DMS79 treated with DMSO at 0.1 percent for 48 hours (cell line): ENCODE data around the gene TXNRD2.
"Not testable (repeated sequence)": the region's sequence is repeated elsewhere in the genome, so short reads cannot be mapped to it uniquely, and the experiment has no call there.

Experiments used
- DNase-seq: peaks from one replicate; lab custom pipeline; 2025; lab: John Stamatoyannopoulos, UW

Gene TXNRD2

DNA sequence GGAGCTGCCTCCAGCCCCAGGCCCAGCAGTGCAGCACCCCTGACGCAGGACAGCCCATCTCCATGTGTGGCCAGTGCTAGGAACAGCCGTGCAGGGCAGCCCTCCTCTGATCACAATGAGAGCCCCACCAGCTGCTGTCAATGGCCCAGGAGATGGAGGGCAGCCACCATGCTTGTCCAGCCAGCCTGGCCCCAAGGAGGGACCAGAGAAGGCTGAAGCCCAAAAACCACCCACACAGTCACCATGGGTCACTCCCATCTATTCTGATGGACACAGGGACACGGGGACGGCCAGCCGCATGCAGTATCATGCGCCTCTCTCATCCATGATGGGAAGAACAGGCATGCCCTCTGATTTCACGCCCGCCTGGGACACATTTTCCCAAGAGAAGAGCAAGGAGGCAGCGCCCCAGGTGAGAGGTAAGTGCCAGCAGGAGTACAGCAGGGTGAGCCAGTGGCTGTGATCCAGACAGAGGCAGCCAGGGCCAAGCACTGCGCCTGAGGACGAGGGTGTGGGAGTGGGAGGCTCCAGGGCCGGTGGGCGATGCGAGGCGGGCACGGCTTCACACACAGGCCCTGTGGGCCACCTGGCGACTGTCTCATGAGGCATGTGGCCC lies 53.4 kb downstream of the TXNRD2 start:
- DNase-seq: no peak

DNA sequence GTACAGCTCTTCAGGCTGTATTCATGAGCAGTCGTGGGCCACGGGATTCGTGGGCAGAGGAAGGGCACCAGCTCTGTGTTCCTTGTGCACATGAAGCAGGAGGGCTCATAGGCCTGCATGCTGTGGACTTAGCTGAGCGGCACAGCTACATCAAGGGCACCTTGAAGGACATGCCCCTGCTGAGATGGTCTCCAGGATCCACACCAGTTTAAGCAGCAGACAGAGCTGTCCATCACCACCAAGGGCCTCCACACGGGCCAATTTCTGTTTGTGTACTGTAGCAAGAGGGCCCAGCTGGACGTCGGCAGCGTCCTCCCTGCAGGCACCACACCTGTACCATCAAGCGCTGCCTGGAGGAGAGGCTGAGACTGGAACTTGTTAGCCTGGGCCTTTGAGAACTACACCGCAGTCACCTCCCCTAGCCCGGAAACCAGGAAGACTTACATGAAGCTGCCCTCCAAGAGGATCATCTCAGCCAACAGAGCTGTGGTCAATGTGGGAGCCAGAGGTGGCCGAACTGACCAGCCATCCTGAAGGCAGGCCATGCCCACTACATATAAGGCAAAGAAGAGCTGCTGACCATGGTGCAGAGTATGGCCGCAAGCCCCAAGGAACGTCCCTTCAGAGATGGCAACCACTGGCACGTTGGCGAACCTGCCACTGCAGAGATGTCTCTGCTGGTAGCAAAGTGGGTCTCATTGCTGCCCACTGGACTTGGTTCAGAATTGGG lies 54.2 kb downstream of the TXNRD2 start:
- DNase-seq: no peak

DNA sequence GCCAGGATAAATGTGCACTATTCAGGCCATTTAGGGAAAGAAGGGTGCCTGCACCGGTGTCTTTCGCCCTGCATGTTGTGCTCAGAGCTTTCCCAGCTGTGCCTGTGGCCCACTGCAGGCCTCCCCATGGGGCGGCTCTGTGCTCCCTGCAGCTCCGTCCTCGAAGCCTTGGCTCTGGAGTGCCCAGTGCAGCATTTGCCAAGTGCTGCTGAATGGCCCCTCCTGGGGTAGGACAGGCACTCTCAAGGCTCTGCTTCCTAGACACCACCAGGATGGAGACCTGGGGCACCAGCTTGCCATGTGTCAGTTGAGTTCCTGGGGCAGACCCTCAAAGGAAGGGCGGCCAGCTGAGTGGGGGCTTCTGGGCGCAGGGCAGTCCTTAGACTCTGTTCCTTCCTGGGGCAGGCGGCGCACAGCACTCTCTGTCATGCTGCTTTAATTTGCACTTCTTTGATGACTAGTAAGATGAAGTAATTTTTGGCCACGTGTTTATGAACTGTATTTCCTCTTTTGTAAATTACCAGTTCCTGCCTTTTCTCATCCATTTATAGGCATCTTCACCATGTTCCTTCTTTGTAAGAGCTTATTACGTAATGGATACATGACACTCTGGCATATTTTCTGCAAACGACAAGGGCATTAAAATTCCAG lies 54.9 kb downstream of the TXNRD2 start:
- no peak for DNase-seq

DNA sequence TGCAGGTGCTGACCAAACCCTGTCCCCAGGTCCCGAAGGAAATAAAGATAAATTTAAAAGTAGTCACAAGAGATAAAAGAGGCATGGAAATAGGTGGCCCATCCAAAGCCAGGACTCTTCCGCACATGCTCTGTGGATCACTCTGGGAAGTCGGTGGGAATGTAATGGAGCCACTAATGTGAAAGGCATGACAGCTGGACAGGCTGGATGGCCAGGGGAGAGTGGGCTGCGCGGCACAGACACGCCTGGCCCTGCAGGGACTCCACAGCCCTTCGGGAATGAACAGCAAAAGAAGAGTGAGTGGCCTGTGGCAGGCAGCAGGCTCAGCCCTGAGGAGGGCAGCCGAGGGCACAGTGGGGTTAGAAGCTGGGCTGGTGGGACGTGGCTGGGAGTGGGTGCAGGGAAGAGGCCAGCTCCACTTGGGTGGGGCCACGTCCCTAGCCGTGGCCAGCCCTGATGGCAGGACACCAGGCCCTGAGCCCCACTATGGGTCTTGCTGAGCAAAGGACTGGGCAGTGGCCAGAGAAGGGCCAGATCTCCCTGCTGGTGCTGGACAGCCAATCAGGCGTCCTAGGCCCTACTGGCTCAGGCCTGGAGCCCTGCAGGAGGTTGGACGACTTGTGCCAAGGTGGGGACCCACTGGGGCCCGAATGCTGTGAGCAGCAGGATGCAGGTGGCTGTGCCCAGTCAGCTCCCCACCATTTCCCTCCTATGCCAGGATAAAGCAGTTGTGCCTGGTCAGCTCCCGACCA lies 55.6 kb downstream of the TXNRD2 start:
- no peak for DNase-seq

DNA sequence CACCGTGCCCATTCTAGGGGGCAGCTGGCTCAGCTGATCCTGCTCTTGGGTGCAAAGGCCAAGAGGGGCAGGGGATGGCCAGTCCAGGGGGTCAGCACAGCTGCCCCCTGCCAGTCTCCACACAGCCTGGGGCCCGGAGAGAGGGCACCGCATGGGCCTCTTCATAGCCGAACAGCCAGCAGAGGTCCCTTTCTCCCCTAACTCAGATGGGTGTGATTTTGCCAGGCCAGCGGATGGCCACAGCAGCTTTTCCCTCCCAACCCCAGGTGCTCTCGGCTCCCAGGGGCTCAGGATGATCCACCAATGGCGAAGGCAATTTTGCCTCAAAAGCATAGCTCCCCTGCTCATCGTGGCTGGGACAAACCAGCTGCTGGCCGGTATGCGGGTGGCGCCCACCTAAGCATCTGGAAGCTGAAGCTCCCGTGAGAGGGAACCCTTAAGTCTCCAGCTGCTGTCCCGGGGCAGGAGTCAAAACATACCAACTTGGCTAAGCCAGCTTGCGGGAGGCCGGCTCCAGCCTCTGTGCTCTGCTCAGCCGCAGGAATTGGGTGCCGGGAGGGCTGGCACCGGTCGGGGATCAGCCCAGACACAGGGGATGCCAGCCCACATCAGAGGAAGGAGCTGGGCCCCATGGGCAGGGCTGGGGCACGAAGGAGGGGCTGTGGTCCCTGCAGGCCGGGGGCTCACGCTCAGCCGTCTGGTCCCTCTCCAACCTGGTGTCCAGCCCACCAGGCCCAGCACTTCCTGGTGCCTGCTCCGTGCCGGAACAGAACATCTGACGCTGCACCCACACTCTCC lies 56.5 kb downstream of the TXNRD2 start:
- DNase-seq: no peak

DNA sequence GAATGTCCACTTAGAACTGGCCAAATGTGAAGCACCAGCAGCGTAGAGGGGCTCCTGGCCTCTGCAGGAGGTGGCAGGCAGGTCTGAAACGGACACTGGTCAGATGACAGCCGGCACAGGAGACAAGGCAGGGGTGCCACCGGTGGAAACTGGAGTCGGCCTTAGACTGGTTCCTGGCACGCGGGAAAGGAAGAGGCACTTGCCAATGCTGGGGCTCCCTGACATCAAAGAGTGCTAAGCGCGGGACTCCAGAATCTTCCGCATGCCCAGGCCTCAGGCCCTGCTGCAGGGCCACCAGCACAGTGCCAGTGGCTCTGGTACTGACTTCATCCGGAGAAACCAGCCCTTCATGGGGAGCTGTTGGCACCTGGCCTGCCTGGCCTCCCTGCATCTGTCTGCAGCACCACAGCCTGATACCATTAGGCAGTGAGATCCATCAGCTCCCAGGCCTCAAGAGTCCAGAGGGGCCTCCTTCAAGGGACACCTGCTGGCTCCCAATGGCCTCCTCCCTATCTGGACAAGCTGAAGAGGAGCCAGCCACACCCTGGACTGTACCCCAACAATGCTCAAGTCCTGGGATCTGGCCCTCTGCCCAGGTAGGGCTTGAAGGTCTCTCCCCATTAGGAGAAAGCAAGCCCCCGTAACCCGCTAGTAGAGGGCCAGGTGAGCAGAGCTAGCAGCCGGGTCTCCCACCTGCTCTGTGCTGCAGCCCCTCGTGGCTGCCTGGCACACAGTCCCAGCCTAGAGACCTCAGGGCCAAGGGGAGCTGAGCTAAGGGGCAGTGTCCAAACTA lies 57.3 kb downstream of the TXNRD2 start:
- DNase-seq: peak; percentile 36

DNA sequence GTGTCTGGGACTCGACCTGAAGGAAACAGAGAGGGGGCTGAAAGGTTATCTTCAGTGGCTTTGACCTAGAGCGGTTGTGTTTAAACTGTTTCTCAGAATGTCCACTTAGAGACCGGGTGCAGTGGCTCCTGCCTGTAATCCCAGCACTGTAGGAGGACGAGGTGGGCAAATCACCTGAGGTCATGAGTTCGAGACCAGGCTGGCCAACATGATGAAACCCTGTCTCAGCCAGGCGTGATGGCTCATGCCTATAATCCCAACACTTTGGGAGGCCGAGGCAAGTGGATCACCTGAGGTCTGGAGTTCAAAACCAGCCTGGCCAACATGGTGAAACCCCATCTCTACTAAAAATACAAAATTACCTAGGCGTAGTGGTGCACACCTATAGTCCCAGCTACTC lies 58.2 kb downstream of the TXNRD2 start:
- not testable (repeated sequence) for DNase-seq

DNA sequence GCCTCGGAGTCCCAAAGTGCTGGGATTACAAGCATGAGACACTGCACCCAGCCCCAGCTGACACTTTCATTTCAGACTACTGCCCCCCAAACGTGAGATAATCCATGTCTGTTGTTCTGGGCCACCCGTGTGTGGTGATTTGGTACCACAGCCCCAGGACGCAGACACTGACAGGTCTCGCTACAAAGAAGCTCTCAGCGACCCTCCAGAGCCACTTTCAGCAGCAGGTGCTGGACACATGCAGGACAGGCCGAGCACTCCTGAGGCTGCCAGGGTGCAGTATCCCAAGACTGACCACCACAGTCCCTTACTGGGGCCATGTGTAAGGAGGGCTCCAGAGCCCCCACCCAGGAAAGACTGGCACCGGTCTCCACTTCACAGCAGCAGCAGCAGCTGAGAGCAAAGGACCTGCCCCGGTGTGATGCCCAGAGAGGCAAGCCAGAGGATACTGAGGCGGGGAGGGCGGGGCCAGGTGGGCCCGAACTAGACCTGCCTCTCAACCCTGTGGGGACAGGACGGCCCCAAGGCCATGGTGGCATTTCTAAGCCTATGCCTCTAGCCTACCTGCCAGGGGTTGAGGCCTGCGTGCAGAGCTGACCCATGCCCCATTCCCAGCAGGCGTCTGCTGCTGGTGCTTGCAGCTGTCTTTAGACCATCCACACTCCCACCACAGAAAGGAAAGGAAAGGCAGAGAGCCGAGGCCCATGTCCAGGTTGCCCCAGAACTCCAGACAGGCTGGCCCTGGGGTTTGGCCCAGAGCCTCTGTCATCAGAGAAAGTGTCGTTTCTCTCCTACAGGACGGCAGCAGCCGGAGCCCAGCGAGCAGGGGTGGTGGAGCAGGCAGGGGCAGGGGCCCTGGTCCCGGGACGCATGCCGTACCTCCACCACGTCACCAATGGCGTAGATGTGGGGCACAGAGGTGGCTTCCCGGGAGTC lies 58.9 kb downstream of the TXNRD2 start:
- no peak for DNase-seq

DNA sequence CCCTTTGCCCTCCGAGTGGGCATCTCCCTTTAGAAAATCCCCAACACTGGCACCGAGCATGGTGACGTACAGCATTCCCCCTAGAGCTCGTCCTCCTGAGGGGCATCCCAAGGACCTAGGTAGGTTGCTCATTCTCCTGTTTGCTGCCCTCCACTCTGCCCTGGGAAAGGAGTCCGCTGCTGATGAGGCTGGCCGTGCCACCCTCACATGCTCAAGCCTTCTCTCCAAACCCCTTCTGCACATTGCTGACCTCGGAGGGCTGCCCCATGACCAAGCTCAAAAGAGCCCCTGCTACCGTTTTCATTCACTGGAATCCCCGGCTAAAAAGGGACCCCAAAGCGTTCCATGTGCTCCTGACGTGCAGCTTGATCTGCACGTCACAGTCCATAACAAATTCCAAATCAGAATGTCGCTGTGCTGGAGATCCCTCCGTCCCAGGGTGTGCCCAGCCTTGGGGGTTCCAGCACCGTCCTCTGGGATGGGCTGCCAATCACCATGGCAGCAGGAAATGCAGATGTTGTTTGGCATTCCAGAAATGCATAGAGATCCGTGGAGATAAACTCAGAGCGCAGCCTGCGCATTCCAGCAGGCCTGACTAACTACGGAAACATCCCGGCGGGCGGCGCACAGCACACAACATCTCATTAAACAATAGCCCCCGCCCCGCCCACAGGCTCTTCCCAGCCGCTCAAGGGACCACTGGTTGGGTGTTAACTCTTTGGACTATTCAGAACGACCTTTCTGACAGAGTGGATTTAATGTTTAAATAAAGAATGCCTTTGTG lies 60.6 kb downstream of the TXNRD2 start:
- DNase-seq: no peak

DNA sequence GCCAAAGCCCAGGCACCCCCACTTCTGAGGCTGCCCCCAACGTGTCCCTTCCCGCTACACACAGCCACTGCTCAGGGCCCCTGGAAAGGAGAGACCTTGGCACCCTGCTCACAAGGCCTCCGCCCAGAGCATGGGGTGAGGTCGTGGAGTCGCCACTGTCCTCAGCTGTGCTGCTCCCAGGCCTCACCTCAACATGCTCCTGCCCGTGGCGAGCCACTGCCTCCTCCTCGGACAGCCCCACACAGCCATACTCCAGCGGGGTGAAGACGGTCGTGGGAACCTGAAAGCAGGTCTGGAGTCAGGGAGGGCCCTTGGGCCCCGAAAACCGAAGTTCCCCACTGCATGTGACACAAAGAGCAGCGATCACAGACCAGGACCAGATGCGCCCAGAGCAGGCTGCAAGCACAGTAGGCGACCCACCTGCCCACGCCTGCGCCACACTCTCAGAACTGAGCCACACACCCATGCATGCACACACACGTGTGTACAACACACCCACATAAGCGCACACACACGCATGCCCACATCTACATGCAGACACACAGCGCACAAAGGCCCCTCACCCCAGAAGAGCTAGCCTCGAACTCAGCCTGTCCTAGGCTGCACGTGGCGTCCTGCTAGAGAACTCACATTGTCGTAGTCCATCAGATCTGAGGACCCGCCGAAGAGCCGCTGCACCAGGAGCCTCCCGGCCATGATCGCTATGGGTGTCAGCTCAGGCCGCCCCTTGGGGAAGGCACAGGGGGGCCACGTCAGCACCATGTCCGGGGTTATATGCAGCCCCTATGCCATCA lies 61.4 kb downstream of the TXNRD2 start:
- no peak for DNase-seq

DNA sequence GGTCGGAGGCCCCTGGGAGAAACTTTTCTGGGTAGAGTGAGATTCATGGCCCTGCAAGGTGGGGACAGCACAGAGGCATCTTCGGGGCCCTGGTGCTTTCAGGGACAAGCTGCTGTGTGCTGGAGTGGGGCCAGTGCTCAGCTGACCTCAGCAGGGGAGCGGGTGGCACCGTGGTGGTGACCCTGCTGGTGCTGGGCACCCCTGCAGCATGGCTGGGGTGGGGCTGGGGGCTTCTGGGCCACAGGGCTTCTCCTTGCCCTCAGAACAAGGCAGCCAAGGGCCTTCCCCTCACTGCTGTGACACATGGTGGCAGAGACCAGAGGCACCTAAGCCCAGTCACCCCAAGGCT lies 62.0 kb downstream of the TXNRD2 start:
- DNase-seq: no peak

DNA sequence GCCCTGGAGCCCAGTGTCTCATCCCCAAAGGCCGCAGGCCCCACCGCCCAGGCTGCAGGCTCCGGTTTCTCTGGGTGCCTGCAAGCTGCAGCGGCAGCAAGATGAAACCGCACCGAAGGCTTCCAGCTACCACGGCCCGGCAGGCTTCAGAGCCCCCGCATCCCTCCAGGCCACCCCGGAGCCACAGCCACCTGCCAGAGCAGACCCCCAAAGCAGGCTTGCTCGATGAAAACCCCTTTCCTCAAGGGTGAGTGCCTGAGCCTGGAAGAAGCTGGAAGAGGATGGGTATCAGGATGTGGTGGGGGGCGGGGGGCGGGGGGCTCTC lies 62.4 kb downstream of the TXNRD2 start:
- DNase-seq: no peak

DNA sequence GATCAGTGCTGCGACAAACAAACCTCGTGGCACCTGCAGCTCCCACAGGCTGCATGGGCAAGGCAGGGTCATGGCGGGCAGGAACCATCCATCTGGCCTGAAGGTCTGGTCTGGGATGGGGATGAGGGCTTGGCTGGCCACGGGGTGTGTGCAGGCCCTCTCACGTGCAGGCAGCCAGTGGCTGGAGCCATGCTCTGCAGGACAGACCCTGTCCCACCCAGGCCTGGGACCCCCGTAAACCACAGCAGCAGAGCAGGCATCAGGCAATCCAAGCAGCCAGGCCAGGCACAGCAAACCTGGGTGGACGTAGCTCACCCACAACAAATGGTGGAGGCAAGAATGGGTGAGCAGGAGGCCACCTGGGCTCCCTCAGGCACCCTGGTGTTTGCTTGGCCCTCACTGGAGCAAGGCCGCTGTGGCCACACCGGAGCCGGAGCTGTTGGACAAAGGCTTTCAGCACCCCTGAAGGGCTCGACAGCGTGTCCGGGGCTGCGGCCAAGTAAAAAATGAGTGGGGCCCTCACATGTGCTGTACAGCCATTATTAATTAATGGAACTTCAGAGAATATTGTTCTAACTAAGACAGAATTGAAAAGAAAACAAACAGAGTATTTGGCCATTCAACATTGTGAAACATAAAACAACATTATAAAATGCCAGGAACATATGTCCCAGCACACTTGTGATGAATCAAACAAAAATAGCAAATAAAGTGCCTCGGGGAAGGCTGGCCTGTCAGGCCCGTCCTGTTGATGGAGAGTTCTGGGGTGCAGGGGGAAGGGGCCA lies 63.0 kb downstream of the TXNRD2 start:
- DNase-seq: no peak

DNA sequence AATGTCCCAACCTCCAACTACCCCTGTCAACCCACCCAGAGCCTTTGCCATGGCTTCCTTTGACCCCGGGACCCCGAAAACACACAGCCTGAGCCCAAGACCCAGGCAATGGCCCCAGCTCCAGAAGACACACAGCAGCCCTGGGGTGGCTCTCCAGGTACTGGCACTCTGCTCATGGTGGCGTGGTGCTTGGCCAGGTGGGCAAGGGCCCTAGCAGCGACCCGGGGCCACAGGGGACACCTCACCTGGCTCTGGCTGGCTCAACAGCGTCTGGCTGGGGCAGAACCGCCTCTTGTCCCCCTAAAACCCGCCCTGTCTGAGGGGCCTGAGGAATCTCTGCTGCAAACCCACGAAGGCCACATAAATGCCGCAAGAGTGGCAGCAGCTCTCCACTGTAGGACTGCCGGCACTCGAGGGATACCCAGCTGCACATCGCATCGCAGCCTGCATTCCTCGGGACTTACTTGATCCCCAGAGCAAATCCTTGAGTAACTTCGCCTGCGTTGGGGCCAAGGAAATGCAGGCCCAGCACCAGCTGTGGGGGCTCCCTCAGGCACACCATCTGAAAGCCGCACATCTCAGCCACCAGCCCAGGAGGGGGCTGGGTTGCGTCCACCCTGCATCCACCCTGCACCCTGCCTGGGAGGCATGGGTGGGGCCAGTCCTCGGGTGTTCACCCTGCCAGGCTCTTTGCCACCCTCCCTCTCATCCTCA lies 63.8 kb downstream of the TXNRD2 start:
- no peak for DNase-seq

DNA sequence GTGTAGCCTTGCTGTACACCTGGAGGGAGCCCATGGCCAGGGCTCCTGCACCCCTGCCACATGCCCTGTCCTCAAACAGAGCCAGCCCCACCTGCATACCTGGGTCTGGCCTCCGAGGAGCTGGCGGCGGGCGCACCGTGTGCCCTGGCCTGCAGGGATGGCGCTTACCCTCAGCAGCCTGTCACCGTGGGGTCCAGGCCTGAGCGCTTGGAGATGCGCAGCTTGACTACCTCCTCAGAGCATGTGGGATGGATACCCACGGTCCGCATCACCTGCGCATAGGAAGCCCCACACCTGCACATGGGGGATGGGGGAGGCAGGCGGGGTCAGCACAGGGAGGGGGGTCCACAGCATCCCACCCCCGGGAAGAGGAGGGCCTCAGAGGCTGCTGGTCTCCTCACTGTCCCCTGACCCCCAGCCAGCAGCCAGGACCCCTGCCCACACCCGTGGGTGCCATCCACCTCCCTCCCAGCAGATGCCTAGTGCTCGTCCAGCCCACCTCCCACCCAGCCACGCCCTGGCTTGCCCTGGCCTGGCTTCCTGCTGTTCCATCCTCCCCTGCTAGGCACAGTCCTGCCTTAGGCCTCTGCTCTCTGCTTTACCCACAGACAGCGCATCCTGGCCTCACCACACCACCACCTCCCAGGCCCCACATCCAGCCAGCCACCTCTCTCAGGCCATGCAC lies 64.5 kb downstream of the TXNRD2 start:
- no peak for DNase-seq

DNA sequence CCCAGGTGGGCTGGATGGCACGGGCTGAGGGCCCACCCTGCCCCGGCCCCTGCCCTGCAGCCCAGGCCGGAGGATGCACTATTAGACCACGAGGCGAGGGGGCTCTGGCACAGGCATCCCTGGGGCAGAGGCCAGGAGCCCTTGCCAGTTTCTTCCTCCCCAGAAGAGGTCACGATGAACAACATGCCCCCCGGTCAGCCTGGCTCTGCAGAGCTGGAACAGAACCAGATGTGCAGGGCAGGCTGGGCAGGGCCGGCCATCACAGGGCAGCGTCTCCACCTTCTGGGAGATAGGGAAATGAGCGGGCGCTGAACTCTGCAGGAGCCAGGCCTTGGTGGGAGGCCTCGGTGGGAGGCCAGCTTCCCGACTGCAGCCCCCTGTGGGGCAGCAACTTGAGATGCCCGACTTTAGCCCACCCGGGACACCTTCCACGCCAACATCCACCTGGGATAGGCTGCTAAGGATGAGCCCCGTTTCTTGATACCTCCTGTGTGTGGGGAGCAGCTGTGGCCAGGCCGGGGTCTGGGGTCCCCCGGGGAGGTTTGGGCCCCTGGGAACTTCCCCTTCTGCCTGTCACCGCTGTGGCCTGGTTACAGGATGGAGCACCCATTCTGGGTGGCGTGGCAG lies 65.2 kb downstream of the TXNRD2 start:
- no peak for DNase-seq
